Measurements from ENCODE around the gene RUFY4.

Gene RUFY4

GRCh38 chr2:218063896-218064295 lies 5.2 kb upstream of the RUFY4 start:
- no peak for DNase-seq

GRCh38 chr2:218065239-218066006 lies 3.6 kb upstream of the RUFY4 start:
- DNase-seq: no peak

- no peak for DNase-seq
Measured at GRCh38 chr2:218066926-218067515, 2.0 kb upstream of the RUFY4 start.

- no peak for DNase-seq
Measured at GRCh38 chr2:218067523-218067922, 1.5 kb upstream of the RUFY4 start.

GRCh38 chr2:218069606-218070300 lies 700 bp downstream of the RUFY4 start:
- DNase-seq: no peak

GRCh38 chr2:218070587-218070986 lies 1.5 kb downstream of the RUFY4 start:
- DNase-seq: no peak

GRCh38 chr2:218071218-218071937 lies 2.3 kb downstream of the RUFY4 start:
- DNase-seq: no peak

GRCh38 chr2:218072002-218072401 lies 2.9 kb downstream of the RUFY4 start:
- no peak for DNase-seq

- DNase-seq: no peak
Measured at GRCh38 chr2:218072478-218073024, 3.5 kb downstream of the RUFY4 start.

- DNase-seq: no peak
Measured at GRCh38 chr2:218073185-218073584, 4.1 kb downstream of the RUFY4 start.

GRCh38 chr2:218074031-218074430 lies 5.0 kb downstream of the RUFY4 start:
- peak; percentile 12 to 33 for DNase-seq

- DNase-seq: no peak
Measured at GRCh38 chr2:218075975-218076811, 7.1 kb downstream of the RUFY4 start.

GRCh38 chr2:218077464-218078216 lies 8.6 kb downstream of the RUFY4 start:
- no peak for DNase-seq

- DNase-seq: no peak
Measured at GRCh38 chr2:218079943-218080913, 11.2 kb downstream of the RUFY4 start.

GRCh38 chr2:218081063-218081462 lies 12.0 kb downstream of the RUFY4 start:
- no peak for DNase-seq

GRCh38 chr2:218081695-218082094 lies 12.6 kb downstream of the RUFY4 start:
- no peak for DNase-seq

- no peak for DNase-seq
Measured at GRCh38 chr2:218082586-218083351, 13.7 kb downstream of the RUFY4 start.

- DNase-seq: no peak
Measured at GRCh38 chr2:218083352-218083676, 14.3 kb downstream of the RUFY4 start.

GRCh38 chr2:218086478-218086877 lies 17.4 kb downstream of the RUFY4 start:
- DNase-seq: no peak

Data from CD4-positive, alpha-beta T cell treated with Interleukin-1 beta for 1 hour (primary cell).